Omental fat pad (tissue), 4 donors: Measurements from ENCODE around the gene ZSWIM6. TPM values are rescaled to one million over a fixed set of nuclear protein-coding genes. Genes with fewer than 3 reads are reported as not detected.

Experiments
- ATAC-seq: fragments of 150-250 bp; one replicate; pipeline ENCODE4 v1.9.1; 2016; ENCODE audit warnings: mild to moderate bottlenecking, moderate library complexity; ENCODE audit not compliant: low FRiP score
- DNase-seq: peaks from one replicate; pipeline ENCODE4 v3.0.0-alpha.2; 2019; ENCODE audit warnings: low spot score
- total RNA-seq, 4 donors: library from RNA; depleted of rRNA; stranded (reverse); fragments of >200 nt; gene quantifications; one replicate each; pipeline ENCODE4 v1.1.0, GENCODE V29; 2016
- TF ChIP-seq, protein P1 (sequence below), 3 donors: fragments of 450-650 bp; IDR thresholded peaks; one replicate each; pipeline ENCODE4 v1.5.1; 2016 to 2017; ENCODE audit warnings: antibody characterized with exemption in 3 of 3, mild to moderate bottlenecking in 3 of 3, moderate library complexity in 2 of 3

Gene ZSWIM6
- total RNA-seq, 4 donors from 2014 or later = 9.7 to 31.1 (median 18.6) TPM

DNA sequence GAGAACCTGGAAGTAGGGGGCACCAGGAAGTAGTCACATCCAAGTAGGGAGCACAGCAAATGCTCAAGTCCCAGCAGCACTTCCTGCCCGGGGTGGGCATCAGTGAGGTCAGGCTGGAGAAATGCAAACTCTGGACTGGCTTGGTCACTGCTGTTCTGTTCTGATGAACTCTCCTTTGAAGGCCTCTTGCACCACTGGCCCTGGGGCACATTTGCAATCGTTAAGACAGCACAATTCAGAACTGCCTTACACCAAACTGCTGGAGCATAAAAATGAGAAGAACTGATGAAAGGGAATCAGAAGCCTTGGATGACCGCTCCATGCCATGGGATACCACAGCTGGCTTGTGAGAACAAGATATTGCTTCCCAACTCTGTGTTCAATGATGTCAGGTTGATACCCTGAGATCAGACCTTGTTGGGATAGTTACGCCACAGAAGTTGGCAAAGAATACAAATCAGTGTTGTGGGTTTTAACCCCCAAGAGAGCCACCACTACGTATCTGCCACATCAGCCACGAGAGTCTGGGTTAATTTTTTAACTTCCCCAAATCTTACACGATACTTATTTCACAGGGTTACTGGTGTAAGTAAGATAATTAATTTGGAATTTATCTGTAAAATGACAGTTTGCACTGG lies 42.3 kb upstream of the ZSWIM6 start:
- no peak for DNase-seq
- ATAC-seq = no peak
- TF ChIP-seq, protein P1, sequence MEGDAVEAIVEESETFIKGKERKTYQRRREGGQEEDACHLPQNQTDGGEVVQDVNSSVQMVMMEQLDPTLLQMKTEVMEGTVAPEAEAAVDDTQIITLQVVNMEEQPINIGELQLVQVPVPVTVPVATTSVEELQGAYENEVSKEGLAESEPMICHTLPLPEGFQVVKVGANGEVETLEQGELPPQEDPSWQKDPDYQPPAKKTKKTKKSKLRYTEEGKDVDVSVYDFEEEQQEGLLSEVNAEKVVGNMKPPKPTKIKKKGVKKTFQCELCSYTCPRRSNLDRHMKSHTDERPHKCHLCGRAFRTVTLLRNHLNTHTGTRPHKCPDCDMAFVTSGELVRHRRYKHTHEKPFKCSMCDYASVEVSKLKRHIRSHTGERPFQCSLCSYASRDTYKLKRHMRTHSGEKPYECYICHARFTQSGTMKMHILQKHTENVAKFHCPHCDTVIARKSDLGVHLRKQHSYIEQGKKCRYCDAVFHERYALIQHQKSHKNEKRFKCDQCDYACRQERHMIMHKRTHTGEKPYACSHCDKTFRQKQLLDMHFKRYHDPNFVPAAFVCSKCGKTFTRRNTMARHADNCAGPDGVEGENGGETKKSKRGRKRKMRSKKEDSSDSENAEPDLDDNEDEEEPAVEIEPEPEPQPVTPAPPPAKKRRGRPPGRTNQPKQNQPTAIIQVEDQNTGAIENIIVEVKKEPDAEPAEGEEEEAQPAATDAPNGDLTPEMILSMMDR (IDR thresholded peaks at IDR 0.05) = no peak

GRCh38 chr5:61290791-61291210 lies 41.3 kb upstream of the ZSWIM6 start:
- ATAC-seq (no peak), DNase-seq (no peak)
- TF ChIP-seq, protein P1 (IDR thresholded peaks at IDR 0.05) = no peak

GRCh38 chr5:61292062-61292657 lies 39.9 kb upstream of the ZSWIM6 start:
- TF ChIP-seq, protein P1 (IDR thresholded peaks at IDR 0.05) = no peak
- DNase-seq = no peak
- ATAC-seq = no peak

- DNase-seq (no peak), ATAC-seq (no peak)
- TF ChIP-seq, protein P1 (IDR thresholded peaks at IDR 0.05) = no peak
Measured at GRCh38 chr5:61293071-61293470, 39.0 kb upstream of the ZSWIM6 start.

- ATAC-seq = no peak
- DNase-seq = no peak
- TF ChIP-seq, protein P1 (IDR thresholded peaks at IDR 0.05) = no peak
Measured at GRCh38 chr5:61293873-61294272, 38.2 kb upstream of the ZSWIM6 start.

DNA sequence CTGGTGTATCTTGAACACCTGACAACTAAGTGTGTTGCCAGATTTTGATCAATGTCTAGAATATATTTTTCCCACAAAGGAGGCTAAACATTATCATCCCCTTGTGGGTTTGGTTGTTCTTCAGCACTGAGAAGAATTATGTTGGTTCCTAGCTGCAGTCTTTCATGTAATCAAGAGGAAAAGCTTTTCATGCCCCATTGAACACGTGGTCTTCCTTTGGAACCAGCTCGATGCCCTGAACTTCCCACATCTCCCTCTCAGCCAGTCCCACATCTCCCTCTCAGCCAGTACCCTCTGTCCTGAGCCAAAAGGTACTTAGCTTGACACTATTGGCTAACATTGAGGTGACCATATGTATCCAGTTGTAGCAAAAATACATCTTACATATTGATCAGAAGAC lies 36.7 kb upstream of the ZSWIM6 start:
- DNase-seq (no peak), ATAC-seq (no peak)
- TF ChIP-seq, protein P1 (IDR thresholded peaks at IDR 0.05) = no peak

DNA sequence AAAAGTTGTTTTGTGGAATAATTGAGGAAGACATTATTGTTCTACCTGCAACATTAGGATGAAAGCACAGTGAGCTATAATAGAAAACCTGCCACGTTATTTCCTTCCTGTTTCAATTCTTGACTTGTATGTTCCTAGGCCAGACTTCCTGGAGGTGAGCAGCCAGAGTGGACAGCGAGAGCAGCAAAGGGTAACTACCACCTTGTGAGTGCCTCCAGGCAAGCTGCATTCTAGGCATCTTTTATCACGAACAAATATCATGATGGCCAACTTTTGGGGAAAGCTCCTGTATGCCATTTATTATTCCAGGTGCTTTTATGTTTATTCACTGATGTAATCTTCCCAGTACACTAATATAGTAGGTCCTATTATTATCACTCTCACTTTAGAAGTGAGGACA lies 34.0 kb upstream of the ZSWIM6 start:
- no peak for ATAC-seq
- no peak for DNase-seq
- TF ChIP-seq, protein P1 (IDR thresholded peaks at IDR 0.05) = no peak
